DMS153 treated with DMSO at 0.1 percent for 48 hours (cell line): Measurements from ENCODE around the gene CNTNAP2.
"Not testable (repeated sequence)": the region's sequence is repeated elsewhere in the genome, so short reads cannot be mapped to it uniquely, and the experiment has no call there.

Experiments
- DNase-seq: peaks from one replicate; lab custom pipeline; 2025; ENCODE audit not compliant: unreplicated experiment; lab: John Stamatoyannopoulos, UW

Gene CNTNAP2

GRCh38 chr7:147801762-147802161, 1685.2 kb downstream of the CNTNAP2 start:
- not testable (repeated sequence) for DNase-seq

GRCh38 chr7:147803151-147803550, 1686.5 kb downstream of the CNTNAP2 start:
- DNase-seq: no peak

GRCh38 chr7:147803606-147804005, 1687.0 kb downstream of the CNTNAP2 start:
- DNase-seq: peak; percentile 70

- no peak for DNase-seq
These were observed 1687.4 kb downstream of the CNTNAP2 start for GRCh38 chr7:147804032-147804431.

GRCh38 chr7:147805996-147806576, 1689.5 kb downstream of the CNTNAP2 start:
- DNase-seq: no peak

- DNase-seq: peak; percentile 13
These were observed 1693.2 kb downstream of the CNTNAP2 start for GRCh38 chr7:147809786-147810185.

GRCh38 chr7:147810269-147810668, 1693.7 kb downstream of the CNTNAP2 start:
- DNase-seq: no peak

- DNase-seq: no peak
These were observed 1695.3 kb downstream of the CNTNAP2 start for GRCh38 chr7:147811923-147812322.

GRCh38 chr7:147813316-147813715, 1696.7 kb downstream of the CNTNAP2 start:
- no peak for DNase-seq

- no peak for DNase-seq
These were observed 1701.7 kb downstream of the CNTNAP2 start for GRCh38 chr7:147818317-147818716.

- DNase-seq: no peak
These were observed 1708.1 kb downstream of the CNTNAP2 start for GRCh38 chr7:147824671-147825070.

- DNase-seq: no peak
These were observed 1712.4 kb downstream of the CNTNAP2 start for GRCh38 chr7:147829016-147829415.

GRCh38 chr7:147833557-147833956, 1717.0 kb downstream of the CNTNAP2 start:
- no peak for DNase-seq

- DNase-seq: no peak
These were observed 1717.4 kb downstream of the CNTNAP2 start for GRCh38 chr7:147833970-147834369.

- DNase-seq: no peak
These were observed 1736.2 kb downstream of the CNTNAP2 start for GRCh38 chr7:147852833-147853232.

GRCh38 chr7:147857152-147858140, 1740.8 kb downstream of the CNTNAP2 start:
- no peak for DNase-seq

GRCh38 chr7:147858421-147858820, 1741.8 kb downstream of the CNTNAP2 start:
- no peak for DNase-seq

GRCh38 chr7:147859033-147859432, 1742.4 kb downstream of the CNTNAP2 start:
- DNase-seq: no peak

GRCh38 chr7:147859486-147859885, 1742.9 kb downstream of the CNTNAP2 start:
- DNase-seq: no peak

GRCh38 chr7:147861058-147861716, 1744.6 kb downstream of the CNTNAP2 start:
- DNase-seq: peak; percentile 66

- no peak for DNase-seq
These were observed 1745.3 kb downstream of the CNTNAP2 start for GRCh38 chr7:147861945-147862344.

- no peak for DNase-seq
These were observed 1752.9 kb downstream of the CNTNAP2 start for GRCh38 chr7:147869456-147869855.
